NCI-H2107 (cell line): ENCODE data around the gene LAPTM5.
A peak's percentile ranks its signal among the peaks of the same experiment; 100 is the strongest.

Experiments
- DNase-seq: peaks from one replicate; lab custom pipeline; 2025; lab: John Stamatoyannopoulos, UW

Gene LAPTM5

GRCh38 chr1:30787266-30787665, 29.7 kb upstream of the LAPTM5 start:
- no peak for DNase-seq

- DNase-seq: no peak
Observed at GRCh38 chr1:30786264-30786991, 28.9 kb upstream of the LAPTM5 start.

- no peak for DNase-seq
Observed at GRCh38 chr1:30785714-30786113, 28.1 kb upstream of the LAPTM5 start.

- no peak for DNase-seq
Observed at GRCh38 chr1:30785181-30785580, 27.6 kb upstream of the LAPTM5 start.

- DNase-seq: no peak
Observed at GRCh38 chr1:30783256-30783915, 25.8 kb upstream of the LAPTM5 start.

GRCh38 chr1:30782361-30783255, 25.0 kb upstream of the LAPTM5 start:
- peak; percentile 52 for DNase-seq

GRCh38 chr1:30781906-30782305, 24.3 kb upstream of the LAPTM5 start:
- DNase-seq: no peak

GRCh38 chr1:30780409-30780808, 22.8 kb upstream of the LAPTM5 start:
- DNase-seq: no peak

- peak; percentile 37 for DNase-seq
Observed at GRCh38 chr1:30779294-30780071, 21.9 kb upstream of the LAPTM5 start.

- DNase-seq: no peak
Observed at GRCh38 chr1:30778979-30779293, 21.4 kb upstream of the LAPTM5 start.

- DNase-seq: no peak
Observed at GRCh38 chr1:30778154-30778978, 20.8 kb upstream of the LAPTM5 start.

- DNase-seq: no peak
Observed at GRCh38 chr1:30777904-30778153, 20.3 kb upstream of the LAPTM5 start.

GRCh38 chr1:30777060-30777903, 19.7 kb upstream of the LAPTM5 start:
- no peak for DNase-seq

GRCh38 chr1:30776097-30777059, 18.8 kb upstream of the LAPTM5 start:
- DNase-seq: no peak

- DNase-seq: no peak
Observed at GRCh38 chr1:30775433-30775975, 17.9 kb upstream of the LAPTM5 start.

GRCh38 chr1:30774550-30775432, 17.2 kb upstream of the LAPTM5 start:
- no peak for DNase-seq

GRCh38 chr1:30773722-30774358, 16.3 kb upstream of the LAPTM5 start:
- DNase-seq: no peak

GRCh38 chr1:30771005-30771404, 13.4 kb upstream of the LAPTM5 start:
- no peak for DNase-seq
